HepG2 (cell line): Measurements from ENCODE around the gene KRABD2.

Experiments
- ARID3A ChIP-seq: IDR thresholded peaks from 2 replicates; pipeline ENCODE4 v1.6.1; 2012; ENCODE audit warnings: low read depth, low read length, improper control_type of control experiment
- DDIT3 ChIP-seq: sonication (generic); formaldehyde crosslinking; IDR thresholded peaks from 2 replicates; pipeline ENCODE4 v1.4.0; 2020; ENCODE audit warnings: mild to moderate bottlenecking, missing genetic modification reagents
- FOXP4 ChIP-seq: sonication (generic); formaldehyde crosslinking; IDR thresholded peaks from 2 replicates; pipeline ENCODE4 v1.4.0; 2020; ENCODE audit warnings: missing genetic modification reagents
- GABPB1 ChIP-seq: IDR thresholded peaks from 2 replicates; pipeline ENCODE4 v1.6.1; 2016; ENCODE audit warnings: mild to moderate bottlenecking, missing genetic modification reagents, moderate library complexity, missing compliant biosample characterization
- IKZF4 ChIP-seq: sonication (generic); formaldehyde crosslinking; IDR thresholded peaks from 2 replicates; pipeline ENCODE4 v1.5.1; 2020; ENCODE audit warnings: borderline replicate concordance, mild to moderate bottlenecking, low read depth, missing genetic modification reagents; ENCODE audit errors: not compliant biosample characterization
- JDP2 ChIP-seq: sonication (generic); formaldehyde crosslinking; IDR thresholded peaks from 2 replicates; pipeline ENCODE4 v1.8.1; 2022; ENCODE audit warnings: missing genetic modification reagents, borderline replicate concordance
- MAFK ChIP-seq, 2 experiments: IDR thresholded peaks in 1 of 2; conservative IDR thresholded peaks in 1 of 2; 2 replicates each; pipeline ENCODE4 v1.6.1; 2011; ENCODE audit warnings: improper control_type of control experiment in 2 of 2, low read length in 2 of 2
- NAIF1 ChIP-seq: sonication (generic); formaldehyde crosslinking; IDR thresholded peaks from 2 replicates; pipeline ENCODE4 v1.5.0; 2020; ENCODE audit warnings: mild to moderate bottlenecking, missing genetic modification reagents, borderline replicate concordance
- NONO ChIP-seq, 2 experiments: fragments of 450-650 bp in 1 of 2; sonication (generic) in 1 of 2; formaldehyde crosslinking in 1 of 2; IDR thresholded peaks in 1 of 2; conservative IDR thresholded peaks in 1 of 2; 2 replicates each; pipeline versions ENCODE4 v1.6.1 to v1.8.0; 2017 to 2022; ENCODE audit warnings: mild to moderate bottlenecking in 1 of 2, missing genetic modification reagents in 1 of 2, moderate library complexity in 1 of 2
- RFXAP ChIP-seq: sonication (generic); formaldehyde crosslinking; IDR thresholded peaks from 2 replicates; pipeline ENCODE4 v1.4.0; 2020; ENCODE audit warnings: missing genetic modification reagents, borderline replicate concordance
- THAP7 ChIP-seq: sonication (generic); formaldehyde crosslinking; IDR thresholded peaks from 2 replicates; pipeline ENCODE4 v1.8.1; 2023; ENCODE audit warnings: mild to moderate bottlenecking, missing genetic modification reagents
- THAP8 ChIP-seq: sonication (generic); formaldehyde crosslinking; IDR thresholded peaks from 2 replicates; pipeline ENCODE4 v1.5.1; 2020; ENCODE audit warnings: missing genetic modification reagents, mild to moderate bottlenecking, borderline replicate concordance
- THRA ChIP-seq: sonication (generic); formaldehyde crosslinking; IDR thresholded peaks from 2 replicates; pipeline ENCODE4 v1.4.0; 2020; ENCODE audit warnings: missing genetic modification reagents, borderline replicate concordance
- ZBTB38 ChIP-seq: sonication (generic); formaldehyde crosslinking; IDR thresholded peaks from 2 replicates; pipeline ENCODE4 v1.5.1; 2020; ENCODE audit warnings: mild to moderate bottlenecking, missing genetic modification reagents
- ZFP90 ChIP-seq: sonication (generic); formaldehyde crosslinking; IDR thresholded peaks from 2 replicates; pipeline ENCODE4 v1.8.0; 2022; ENCODE audit warnings: missing genetic modification reagents, mild to moderate bottlenecking, inconsistent platforms, borderline replicate concordance
- ZNF160 ChIP-seq: sonication (generic); formaldehyde crosslinking; IDR thresholded peaks from 2 replicates; pipeline ENCODE4 v1.8.0; 2022; ENCODE audit warnings: mild to moderate bottlenecking, inconsistent platforms, missing genetic modification reagents
- ZNF354B ChIP-seq: sonication (generic); formaldehyde crosslinking; IDR thresholded peaks from 2 replicates; pipeline ENCODE4 v1.8.0; 2022; ENCODE audit warnings: mild to moderate bottlenecking, missing genetic modification reagents
- ZNF678 ChIP-seq: sonication (generic); formaldehyde crosslinking; IDR thresholded peaks from 2 replicates; pipeline ENCODE4 v1.4.0; 2020; ENCODE audit warnings: mild to moderate bottlenecking, missing genetic modification reagents
- ZSCAN5A ChIP-seq: sonication (generic); formaldehyde crosslinking; IDR thresholded peaks from 2 replicates; pipeline ENCODE4 v1.8.0; 2022; ENCODE audit warnings: mild to moderate bottlenecking, missing genetic modification reagents, borderline replicate concordance

KRABD2 gene

GRCh38 chr17:8376271-8377067, at the start of gene KRABD2 (continued):
- peak; percentile 65 for TF ChIP-seq FOXP4 (CRISPR knock-in tag)
- TF ChIP-seq ZNF354B (CRISPR knock-in tag), result no peak
- no peak for TF ChIP-seq DDIT3 (CRISPR knock-in tag)
- TF ChIP-seq RFXAP (CRISPR knock-in tag), result peak; percentile 79
- no peak for TF ChIP-seq THAP8
- no peak for TF ChIP-seq JDP2 (CRISPR knock-in tag)
- no peak for TF ChIP-seq MAFK (conservative IDR thresholded peaks at IDR 0.05 in 1 of 2, IDR thresholded peaks at IDR 0.05 in 1 of 2; ENCODE audit: low read length in 2 of 2)
- TF ChIP-seq ZSCAN5A, result no peak
- TF ChIP-seq IKZF4 (CRISPR knock-in tag), result peak; percentile 80
- TF ChIP-seq THRA (CRISPR knock-in tag), result peak; percentile 52
- TF ChIP-seq ZBTB38 (CRISPR knock-in tag), result peak; percentile 74
- peak; percentile 95 for TF ChIP-seq GABPB1 (CRISPR knock-in tag)
- no peak for TF ChIP-seq NONO (IDR thresholded peaks at IDR 0.05)
- TF ChIP-seq NONO (CRISPR knock-in tag; conservative IDR thresholded peaks at IDR 0.05), result peak; percentile 73
- peak; percentile 54; the same call in 1 of the 2 replicates for TF ChIP-seq NAIF1 (CRISPR knock-in tag)
- peak; percentile 75; the same call in 1 of the 2 replicates for TF ChIP-seq ZFP90 (CRISPR knock-in tag)
- TF ChIP-seq ZNF160 (CRISPR knock-in tag), result no peak
- TF ChIP-seq ARID3A, result no peak
- no peak for TF ChIP-seq ZNF678
- TF ChIP-seq THAP7, result no peak
